BJ (cell line): ENCODE measurements around the gene TMEM234. TPM values are rescaled to one million over a fixed set of nuclear protein-coding genes. Genes with fewer than 3 reads are reported as not detected.

Experiments used
- CTCF ChIA-PET: fragments of 350-600 bp; formaldehyde crosslinking; extraction: SDS; loops from one replicate; lab custom pipeline; 2021; ENCODE audit warnings: antibody characterized with exemption, inconsistent platforms; lab: Yijun Ruan, JAX
- POLR2A ChIA-PET: fragments of 300-600 bp; sonication (Branson Sonifier 250); formaldehyde crosslinking; extraction: SDS; loops from one replicate; lab custom pipeline; 2021; ENCODE audit warnings: antibody characterized with exemption; lab: Charles Lee
- DNase-seq: peaks from one replicate; pipeline ENCODE4 v3.0.0-alpha.2; 2011; ENCODE audit warnings: low read depth
- H3K27me3 ChIP-seq: 2 replicates; pipeline ENCODE4 v1.6.0; 2011; ENCODE audit warnings: low read length; ENCODE audit not compliant: control insufficient read depth, insufficient read depth
- H3K36me3 ChIP-seq: 2 replicates; pipeline ENCODE4 v1.5.1; 2011; ENCODE audit warnings: low read length; ENCODE audit not compliant: control insufficient read depth, insufficient read depth
- H3K4me3 ChIP-seq: 2 replicates; pipeline ENCODE4 v1.5.1; 2011; ENCODE audit warnings: low read depth, mild to moderate bottlenecking, control low read depth, low read length
- polyA plus RNA-seq: library from polyadenylated mRNA; depleted of rRNA; stranded (reverse); fragments of >200 nt; gene quantifications from 2 replicates; pipeline ENCODE4 v1.2.3, GENCODE V29; 2011
- TF ChIP-seq, protein P1 (sequence below): IDR thresholded peaks from 2 replicates; pipeline ENCODE4 v1.5.1; 2011; ENCODE audit warnings: low read depth, mild to moderate bottlenecking, control low read depth, inconsistent platforms, low read length, moderate library complexity; ENCODE audit not compliant: insufficient read depth

Gene TMEM234
- polyA plus RNA-seq, 1 experiment: 37.8 TPM

DNA sequence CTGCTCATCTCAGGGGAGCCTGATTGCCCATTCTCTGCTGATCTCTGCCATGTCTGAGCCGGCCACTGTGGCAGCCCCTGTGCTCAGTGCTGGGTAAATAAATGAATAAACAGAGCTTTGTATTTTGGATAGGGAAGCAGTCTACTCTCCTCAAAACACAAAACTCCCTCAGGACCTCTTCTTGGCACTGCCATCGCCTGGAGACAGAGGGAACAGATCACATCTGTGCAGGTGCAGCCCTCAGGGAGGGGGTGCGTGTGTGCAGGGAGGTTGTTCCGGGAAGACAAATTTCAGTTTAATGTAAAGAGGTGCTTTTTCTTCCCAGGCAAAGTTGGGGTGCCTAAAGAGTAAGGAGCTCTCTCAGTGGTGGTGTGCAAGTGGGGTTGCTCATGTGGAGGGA is 17.2 kb upstream of the TMEM234 start:
- ChIA-PET POLR2A (no interaction called here), CTCF (interaction anchor here (0.6 to 4.3 kb wide), 4 partner anchors 9 to 34 kb away, joined by 3 to 23 read pairs (median 12); no protein-coding TSS in a partner anchor)
- Histone ChIP-seq H3K4me3 (no peak overlapping the region), H3K36me3 (peaks cover 4% of the 10 kb centered on the region; the same call in 1 of the 2 replicates), H3K27me3 (no peaks in the 10 kb centered on the region)
- TF ChIP-seq, protein P1, sequence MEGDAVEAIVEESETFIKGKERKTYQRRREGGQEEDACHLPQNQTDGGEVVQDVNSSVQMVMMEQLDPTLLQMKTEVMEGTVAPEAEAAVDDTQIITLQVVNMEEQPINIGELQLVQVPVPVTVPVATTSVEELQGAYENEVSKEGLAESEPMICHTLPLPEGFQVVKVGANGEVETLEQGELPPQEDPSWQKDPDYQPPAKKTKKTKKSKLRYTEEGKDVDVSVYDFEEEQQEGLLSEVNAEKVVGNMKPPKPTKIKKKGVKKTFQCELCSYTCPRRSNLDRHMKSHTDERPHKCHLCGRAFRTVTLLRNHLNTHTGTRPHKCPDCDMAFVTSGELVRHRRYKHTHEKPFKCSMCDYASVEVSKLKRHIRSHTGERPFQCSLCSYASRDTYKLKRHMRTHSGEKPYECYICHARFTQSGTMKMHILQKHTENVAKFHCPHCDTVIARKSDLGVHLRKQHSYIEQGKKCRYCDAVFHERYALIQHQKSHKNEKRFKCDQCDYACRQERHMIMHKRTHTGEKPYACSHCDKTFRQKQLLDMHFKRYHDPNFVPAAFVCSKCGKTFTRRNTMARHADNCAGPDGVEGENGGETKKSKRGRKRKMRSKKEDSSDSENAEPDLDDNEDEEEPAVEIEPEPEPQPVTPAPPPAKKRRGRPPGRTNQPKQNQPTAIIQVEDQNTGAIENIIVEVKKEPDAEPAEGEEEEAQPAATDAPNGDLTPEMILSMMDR: no peak
- no peak for DNase-seq

DNA sequence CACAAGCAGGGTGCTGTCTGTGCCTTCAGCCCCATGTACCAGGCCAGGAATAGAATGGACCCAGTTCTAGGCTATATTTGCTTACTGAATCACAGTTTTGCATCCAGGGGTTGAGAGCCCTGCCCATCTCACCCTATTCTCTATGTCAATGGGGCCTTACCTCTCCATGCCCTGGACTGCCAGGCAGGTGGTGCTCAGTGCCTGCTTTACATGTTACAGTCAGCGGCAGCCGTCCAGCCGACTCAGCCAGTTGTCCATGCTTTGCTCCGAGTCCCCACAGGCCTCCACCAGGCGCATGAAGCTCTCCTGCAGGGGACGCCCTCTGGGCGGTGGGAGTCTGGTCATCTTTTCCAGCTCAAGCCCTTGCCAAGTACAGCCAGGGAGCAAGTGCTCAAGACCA is 12.6 kb upstream of the TMEM234 start:
- DNase-seq: no peak
- H3K4me3 ChIP-seq: no peak overlapping the region
- no peaks in the 10 kb centered on the region for H3K27me3 ChIP-seq
- POLR2A ChIA-PET: no interaction called here
- CTCF ChIA-PET: interaction anchor here (0.6 to 1.4 kb wide), 3 partner anchors 14 to 139 kb away, joined by 3 to 5 read pairs (median 5); no protein-coding TSS in a partner anchor
- peaks cover 12% of the 10 kb centered on the region for H3K36me3 ChIP-seq
- TF ChIP-seq, protein P1: no peak

DNA sequence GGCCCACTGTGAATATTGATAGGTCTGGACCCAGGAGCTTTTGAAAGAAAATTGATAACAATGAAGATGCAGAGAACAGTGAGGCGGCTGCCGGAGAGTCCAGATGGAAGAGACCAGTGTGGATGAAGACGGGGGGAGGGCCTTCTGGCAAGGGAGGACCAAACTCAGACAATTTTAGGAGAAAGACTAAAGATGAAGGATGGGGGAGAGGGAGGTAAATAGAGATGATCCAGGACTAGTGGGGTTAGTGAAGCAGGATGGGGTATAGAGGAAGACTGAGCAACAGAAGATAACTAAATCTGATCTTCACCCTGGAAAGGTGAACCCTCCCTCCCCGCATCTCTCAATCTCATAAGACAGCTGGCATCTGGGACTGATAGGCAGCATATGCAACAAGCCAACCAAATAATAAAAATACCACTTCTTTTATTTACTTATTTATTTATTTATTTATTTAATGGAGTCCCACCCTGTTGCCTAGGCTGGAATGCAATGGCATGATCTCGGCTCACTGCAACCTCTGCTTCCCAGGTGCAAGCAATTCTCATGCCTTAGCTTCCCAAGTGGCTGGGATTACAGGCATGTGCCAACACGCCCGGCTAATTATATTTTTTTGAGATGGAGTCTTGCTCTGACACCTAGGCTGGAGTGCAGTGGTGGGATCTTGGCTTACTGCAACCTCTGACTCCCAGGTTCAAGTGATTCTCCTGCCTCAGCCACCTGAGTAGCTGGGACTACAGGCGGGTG is 10.6 kb upstream of the TMEM234 start:
- DNase-seq: no peak
- no peaks in the 10 kb centered on the region for H3K27me3 ChIP-seq
- POLR2A ChIA-PET: no interaction called here
- CTCF ChIA-PET: interaction anchor here (0.9 kb wide), 1 partner anchor 16 kb away, joined by 3 read pairs; no protein-coding TSS in a partner anchor
- H3K36me3 ChIP-seq: peaks cover 21% of the 10 kb centered on the region
- H3K4me3 ChIP-seq: no peak overlapping the region
- TF ChIP-seq, protein P1: no peak

DNA sequence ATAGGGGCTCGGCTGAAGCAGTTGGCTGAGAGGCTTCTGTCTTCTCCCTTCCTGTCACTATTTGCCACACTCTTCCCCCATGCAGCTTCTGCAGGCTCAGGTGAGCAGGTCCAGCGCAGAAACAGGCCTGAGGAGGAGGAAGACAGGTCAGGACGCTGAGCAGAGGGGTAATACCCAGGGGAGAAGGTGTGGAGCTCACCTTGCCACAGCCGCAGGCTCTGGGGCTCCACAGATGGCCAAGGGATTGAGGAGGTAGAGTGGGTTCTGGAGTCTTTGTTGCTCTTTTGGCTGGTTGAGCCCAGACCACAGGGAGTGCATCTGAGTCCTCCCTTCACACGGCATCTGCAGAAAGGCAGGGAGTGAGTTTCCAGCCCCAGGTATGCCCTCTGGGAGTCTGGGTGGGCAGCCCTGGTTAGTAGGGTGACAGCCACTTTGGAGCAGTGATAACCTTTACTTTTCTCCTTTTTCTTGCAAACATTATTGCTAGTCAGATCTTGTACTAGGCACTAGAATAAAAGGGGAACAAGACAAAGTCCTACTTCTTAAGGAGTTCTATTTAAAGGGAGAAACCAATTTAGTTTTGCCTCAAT is 9.8 kb upstream of the TMEM234 start:
- ChIA-PET CTCF (interaction anchor here (0.9 kb wide), 1 partner anchor 16 kb away, joined by 3 read pairs; no protein-coding TSS in a partner anchor), POLR2A (no interaction called here)
- DNase-seq: no peak
- Histone ChIP-seq H3K4me3 (no peak overlapping the region), H3K36me3 (peaks cover 23% of the 10 kb centered on the region), H3K27me3 (no peaks in the 10 kb centered on the region)
- TF ChIP-seq, protein P1: no peak

DNA sequence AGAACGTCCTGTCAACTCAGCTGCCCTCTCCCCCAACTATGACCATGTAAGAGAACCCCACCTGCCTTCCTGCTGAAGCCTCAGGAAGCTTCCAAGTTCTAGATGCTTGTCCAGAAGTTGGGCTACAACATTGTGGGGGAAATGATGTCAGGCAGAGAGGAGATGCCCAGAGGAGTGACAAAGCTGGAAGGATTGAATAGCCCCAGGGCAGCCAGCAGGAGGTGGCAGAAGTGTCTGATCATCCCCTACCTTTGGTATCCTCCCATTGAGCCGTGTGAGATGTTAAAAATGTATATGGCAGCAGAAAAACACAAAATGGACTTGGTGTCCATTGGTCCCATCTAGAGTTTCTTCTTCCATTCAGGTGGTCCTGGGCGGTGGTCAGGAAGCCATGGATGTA is 6.6 kb upstream of the TMEM234 start:
- ChIA-PET CTCF (interaction anchor here (1.4 to 2.9 kb wide), 2 partner anchors 13 kb away, joined by 3 to 11 read pairs; no protein-coding TSS in a partner anchor), POLR2A (no interaction called here)
- Histone ChIP-seq H3K36me3 (peaks cover 30% of the 10 kb centered on the region), H3K27me3 (no peaks in the 10 kb centered on the region), H3K4me3 (no peak overlapping the region)
- DNase-seq: no peak
- TF ChIP-seq, protein P1: no peak
